Astrocyte (in vitro differentiated cells and primary cell): ENCODE measurements around the gene C11orf91.

ENCODE experiments used
- CTCF ChIP-seq: IDR thresholded peaks from 2 replicates; pipeline ENCODE4 v1.5.1; 2011; ENCODE audit warnings: low read depth, mild to moderate bottlenecking, inconsistent platforms, low read length, moderate library complexity; ENCODE audit not compliant: insufficient read depth
- EZH2 ChIP-seq: IDR thresholded peaks from 2 replicates; pipeline ENCODE4 v1.6.1; 2012; ENCODE audit warnings: mild to moderate bottlenecking, low read length, inconsistent platforms; ENCODE audit not compliant: insufficient read depth

- TF ChIP-seq CTCF, result no peak
- TF ChIP-seq EZH2, result no peak
Observed at GRCh38 chr11:33708985-33709384, 8.4 kb upstream of the C11orf91 start.
